OCI-LY7 (cell line): ENCODE results near the gene FRAS1. TPM values are rescaled to one million over a fixed set of nuclear protein-coding genes. Genes with fewer than 3 reads are reported as not detected.

ENCODE experiments used
- BruUV-seq: library from RNA; stranded (reverse); fragments of 400-500 nt; replicated peaks from 2 replicates; lab custom pipeline; 2021; lab: Mats Ljungman, UMichigan
- CTCF ChIA-PET: fragments of 300-600 bp; sonication (Branson Sonifier 250); formaldehyde crosslinking; loops from one replicate; lab custom pipeline; 2022; ENCODE audit warnings: antibody characterized with exemption; ENCODE audit not compliant: unreplicated experiment; lab: Charles Lee
- POLR2A ChIA-PET: fragments of 300-600 bp; sonication (Branson Sonifier 250); formaldehyde crosslinking; loops from one replicate; lab custom pipeline; 2022; ENCODE audit warnings: antibody characterized with exemption; lab: Charles Lee
- DNase-seq: peaks from one replicate; pipeline ENCODE4 v3.0.0-alpha.2; 2015; ENCODE audit warnings: low spot score
- H2AFZ ChIP-seq: fragments of 200-600 bp; sonication (generic), shearing (Covaris generic); 2 replicates; pipeline ENCODE4 v1.6.1; 2014; ENCODE audit warnings: mild to moderate bottlenecking, antibody characterized with exemption, low read length, moderate library complexity
- H3K27ac ChIP-seq: fragments of 200-600 bp; sonication (generic); 2 replicates; pipeline ENCODE4 v1.5.1; 2014; ENCODE audit warnings: mixed run types, low read depth, mild to moderate bottlenecking, moderate library complexity, low read length, inconsistent platforms; ENCODE audit not compliant: poor library complexity, severe bottlenecking
- H3K36me3 ChIP-seq: fragments of 200-600 bp; sonication (generic); 2 replicates; pipeline ENCODE4 v1.6.1; 2014; ENCODE audit warnings: mild to moderate bottlenecking, antibody characterized with exemption, low read length, moderate library complexity, mixed read lengths; ENCODE audit not compliant: insufficient read depth
- H3K4me1 ChIP-seq: fragments of 200-600 bp; sonication (generic); 2 replicates; pipeline ENCODE4 v1.5.1; 2014; ENCODE audit warnings: mild to moderate bottlenecking, low read length; ENCODE audit not compliant: insufficient read depth, poor library complexity, severe bottlenecking
- H3K4me2 ChIP-seq: fragments of 200-600 bp; sonication (generic); 2 replicates; pipeline ENCODE4 v1.6.1; 2014; ENCODE audit warnings: mild to moderate bottlenecking, low read length
- H3K4me3 ChIP-seq: fragments of 200-600 bp; sonication (generic); 2 replicates; pipeline ENCODE4 v1.5.1; 2014; ENCODE audit warnings: mild to moderate bottlenecking, low read depth, low read length; ENCODE audit not compliant: poor library complexity, severe bottlenecking
- H3K79me2 ChIP-seq: fragments of 200-600 bp; sonication (generic); 2 replicates; pipeline ENCODE4 v1.6.1; 2016; ENCODE audit warnings: low read depth, mild to moderate bottlenecking, low read length, moderate library complexity, mixed read lengths; ENCODE audit not compliant: insufficient read depth
- H3K9me2 ChIP-seq: fragments of 200-600 bp; sonication (generic); 2 replicates; pipeline ENCODE4 v1.6.1; 2016; ENCODE audit warnings: mild to moderate bottlenecking, low read length, mixed read lengths; ENCODE audit not compliant: insufficient read depth
- H3K9me3 ChIP-seq: fragments of 200-600 bp; sonication (generic); 2 replicates; pipeline ENCODE4 v1.6.1; 2014; ENCODE audit warnings: mild to moderate bottlenecking, mixed run types, low read length, mixed read lengths
- H4K20me1 ChIP-seq: fragments of 200-600 bp; sonication (generic); 2 replicates; pipeline ENCODE4 v1.6.1; 2014; ENCODE audit warnings: mild to moderate bottlenecking, antibody characterized with exemption, low read length, moderate library complexity, mixed read lengths; ENCODE audit not compliant: insufficient read depth
- EZH2phosphoT487 ChIP-seq: fragments of 200-600 bp; sonication (generic); IDR thresholded peaks from 2 replicates; pipeline ENCODE4 v1.6.1; 2018; ENCODE audit warnings: low read depth, borderline replicate concordance, mild to moderate bottlenecking, mixed run types, antibody characterized with exemption, low read length, moderate library complexity, mixed read lengths
- intact Hi-C: fragments of 100-400 bp; cut with micrococcal nuclease; formaldehyde crosslinking; loops from one replicate; pipeline ENCODE4 v1.10.0; 2022; ENCODE audit not compliant: unreplicated experiment
- total RNA-seq, 2 experiments: library from RNA; depleted of rRNA in 1 of 2; stranded (reverse); fragments of >200 nt in 1 of 2; shearing (Covaris generic) in 1 of 2; gene quantifications; 2 replicates each; pipeline ENCODE4 v1.2.3, GENCODE V29; 2014 to 2022
- TF ChIP-seq, protein P1 (sequence below): fragments of 200-600 bp; sonication (generic); conservative IDR thresholded peaks from 2 replicates; pipeline ENCODE4 v1.5.1; 2014; ENCODE audit warnings: mild to moderate bottlenecking, antibody characterized with exemption, low read length, moderate library complexity, mixed read lengths

FRAS1 gene
- total RNA-seq, 2 experiments from 2014 or later, result 0.19 to 0.30 TPM

DNA sequence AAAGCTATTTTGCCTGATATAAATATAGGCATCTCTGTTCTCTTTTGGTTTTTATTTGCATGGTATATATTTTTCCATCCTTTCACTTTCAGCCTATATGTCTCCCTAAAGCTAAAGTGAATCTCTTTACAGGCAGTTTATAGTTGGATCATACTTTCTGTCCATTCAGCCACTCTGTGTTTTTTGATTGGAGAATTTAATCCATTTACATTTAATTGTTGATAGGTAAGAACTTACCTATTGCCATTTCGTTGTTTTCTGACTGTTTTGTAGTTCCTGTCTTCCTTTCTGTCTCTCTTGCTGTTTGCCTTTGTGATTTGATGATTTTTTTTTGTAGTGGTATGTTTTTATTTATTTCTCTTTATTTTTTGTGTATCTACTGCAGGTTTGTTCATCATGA lies 338.5 kb downstream of the FRAS1 start:
- POLR2A ChIA-PET, result no interaction called here
- H3K27ac ChIP-seq, result no peak overlapping the region
- H3K4me2 ChIP-seq, result no peak overlapping the region
- no peak overlapping the region for H3K4me3 ChIP-seq
- intact Hi-C loops, result no loop called here
- no TSS peak for BruUV-seq
- TF ChIP-seq EZH2phosphoT487, result no peak
- TF ChIP-seq, protein P1, sequence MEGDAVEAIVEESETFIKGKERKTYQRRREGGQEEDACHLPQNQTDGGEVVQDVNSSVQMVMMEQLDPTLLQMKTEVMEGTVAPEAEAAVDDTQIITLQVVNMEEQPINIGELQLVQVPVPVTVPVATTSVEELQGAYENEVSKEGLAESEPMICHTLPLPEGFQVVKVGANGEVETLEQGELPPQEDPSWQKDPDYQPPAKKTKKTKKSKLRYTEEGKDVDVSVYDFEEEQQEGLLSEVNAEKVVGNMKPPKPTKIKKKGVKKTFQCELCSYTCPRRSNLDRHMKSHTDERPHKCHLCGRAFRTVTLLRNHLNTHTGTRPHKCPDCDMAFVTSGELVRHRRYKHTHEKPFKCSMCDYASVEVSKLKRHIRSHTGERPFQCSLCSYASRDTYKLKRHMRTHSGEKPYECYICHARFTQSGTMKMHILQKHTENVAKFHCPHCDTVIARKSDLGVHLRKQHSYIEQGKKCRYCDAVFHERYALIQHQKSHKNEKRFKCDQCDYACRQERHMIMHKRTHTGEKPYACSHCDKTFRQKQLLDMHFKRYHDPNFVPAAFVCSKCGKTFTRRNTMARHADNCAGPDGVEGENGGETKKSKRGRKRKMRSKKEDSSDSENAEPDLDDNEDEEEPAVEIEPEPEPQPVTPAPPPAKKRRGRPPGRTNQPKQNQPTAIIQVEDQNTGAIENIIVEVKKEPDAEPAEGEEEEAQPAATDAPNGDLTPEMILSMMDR, result no peak
- H3K79me2 ChIP-seq, result no peaks in the 10 kb centered on the region
- CTCF ChIA-PET, result no interaction called here
- no peak for DNase-seq
- no peak overlapping the region for H2AFZ ChIP-seq
- H4K20me1 ChIP-seq, result no peaks in the 10 kb centered on the region
- H3K36me3 ChIP-seq, result no peaks in the 10 kb centered on the region
- no peaks in the 10 kb centered on the region for H3K9me3 ChIP-seq
- no peaks in the 10 kb centered on the region for H3K9me2 ChIP-seq
- no peaks in the 10 kb centered on the region for H3K4me1 ChIP-seq

DNA sequence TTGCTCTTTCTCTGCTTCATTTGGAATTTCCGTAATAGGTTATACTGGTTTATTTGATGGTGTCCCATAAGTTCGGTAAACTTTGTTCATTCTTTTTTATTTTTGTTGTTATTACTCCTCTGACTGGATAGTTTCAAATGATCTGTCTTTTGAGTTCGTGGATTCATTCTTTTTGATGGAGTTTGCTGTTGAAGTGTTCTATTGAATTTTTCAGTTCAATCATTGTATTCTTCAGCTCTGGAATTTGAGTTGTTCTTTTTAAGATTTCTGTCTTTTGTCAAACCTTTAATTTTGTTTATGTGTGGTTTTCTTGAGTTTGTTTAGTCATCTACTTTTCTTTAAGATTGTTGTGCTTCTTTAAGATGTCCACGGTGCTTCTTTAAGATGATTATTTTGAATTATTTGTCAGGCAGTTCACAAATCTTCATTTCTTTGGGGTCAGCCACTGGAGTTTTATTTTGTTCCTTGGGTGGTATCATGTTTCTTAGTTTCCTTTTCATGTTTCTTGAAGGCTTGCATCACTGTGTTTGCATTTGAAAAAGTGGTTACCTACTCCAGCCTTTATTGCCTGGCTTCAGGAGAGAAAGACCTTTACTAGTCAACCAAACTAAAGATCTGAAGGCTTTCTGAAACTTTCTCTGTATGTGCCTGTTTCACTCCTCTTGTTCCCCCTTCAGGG lies 339.6 kb downstream of the FRAS1 start:
- no peak for DNase-seq
- H3K9me2 ChIP-seq, result no peaks in the 10 kb centered on the region
- no peak overlapping the region for H3K4me3 ChIP-seq
- H2AFZ ChIP-seq, result no peak overlapping the region
- intact Hi-C loops, result no loop called here
- POLR2A ChIA-PET, result interaction anchor here (0.6 kb wide), 1 partner anchor 121 kb away, joined by 4 read pairs; no protein-coding TSS in a partner anchor
- no peaks in the 10 kb centered on the region for H3K79me2 ChIP-seq
- no peaks in the 10 kb centered on the region for H3K4me1 ChIP-seq
- H3K27ac ChIP-seq, result no peak overlapping the region
- H4K20me1 ChIP-seq, result no peaks in the 10 kb centered on the region
- CTCF ChIA-PET, result no interaction called here
- H3K9me3 ChIP-seq, result no peaks in the 10 kb centered on the region
- H3K4me2 ChIP-seq, result no peak overlapping the region
- no TSS peak for BruUV-seq
- TF ChIP-seq, protein P1, result no peak
- no peak for TF ChIP-seq EZH2phosphoT487
- no peaks in the 10 kb centered on the region for H3K36me3 ChIP-seq

DNA sequence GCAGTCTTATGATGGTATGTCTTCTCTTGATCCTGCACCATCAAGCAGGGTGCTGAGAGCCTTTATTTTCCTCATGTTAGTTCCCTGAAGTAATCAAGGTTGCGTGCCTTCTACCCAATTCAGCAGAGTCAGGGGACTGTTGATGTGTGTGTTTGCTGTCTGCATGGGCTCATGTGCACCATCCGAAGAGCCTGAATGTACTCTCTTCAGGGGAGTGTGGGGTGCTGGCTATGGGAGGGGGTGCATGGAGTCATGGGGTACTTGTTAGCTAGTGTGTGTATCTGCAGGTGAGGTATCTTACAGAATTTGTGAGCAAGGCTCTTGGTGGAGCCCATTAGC lies 340.1 kb downstream of the FRAS1 start:
- BruUV-seq, result no TSS peak
- ChIA-PET CTCF (no interaction called here), POLR2A (no interaction called here)
- Histone ChIP-seq H3K4me1 (no peaks in the 10 kb centered on the region), H3K79me2 (no peaks in the 10 kb centered on the region), H3K4me3 (no peak overlapping the region), H2AFZ (no peak overlapping the region), H3K9me2 (no peaks in the 10 kb centered on the region), H4K20me1 (no peaks in the 10 kb centered on the region), H3K27ac (no peak overlapping the region), H3K4me2 (no peak overlapping the region), H3K36me3 (no peaks in the 10 kb centered on the region), H3K9me3 (no peaks in the 10 kb centered on the region)
- TF ChIP-seq, protein P1, result no peak
- TF ChIP-seq EZH2phosphoT487, result no peak
- DNase-seq, result no peak
- intact Hi-C loops, result no loop called here
